Fibroblast of lung (primary cell): ENCODE data around the gene CMTM3.

Source experiments
- EZH2 ChIP-seq: IDR thresholded peaks from 2 replicates; pipeline ENCODE4 v1.5.1; 2012; ENCODE audit warnings: low read length, control low read depth, mild to moderate bottlenecking; ENCODE audit errors: missing control alignments
- TF ChIP-seq, protein P1 (sequence below), 2 donors: IDR thresholded peaks in 1 of 2; conservative IDR thresholded peaks in 1 of 2; 1 replicate in 1 of 2; 2 replicates in 1 of 2; pipeline ENCODE4 v1.5.1; 2011 to 2012; ENCODE audit warnings: low read length in 2 of 2, control low read depth in 1 of 2, inconsistent platforms in 1 of 2, low read depth in 1 of 2, mild to moderate bottlenecking in 1 of 2

DNA sequence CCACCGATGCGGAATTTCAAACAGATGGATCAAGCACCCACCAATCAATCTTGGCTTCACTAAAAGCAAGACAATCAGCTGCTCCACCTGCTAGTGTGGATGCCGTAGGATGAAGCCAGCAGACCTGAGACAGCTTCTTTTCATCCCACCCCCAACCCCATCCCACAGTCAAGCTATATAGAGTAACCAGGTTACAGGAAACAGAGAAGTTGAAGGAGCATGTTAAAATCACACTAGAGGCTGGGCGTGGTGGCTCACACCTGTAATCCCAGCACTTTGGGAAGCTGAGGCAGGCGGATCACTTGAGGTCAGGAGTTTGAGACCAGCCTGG, 54.3 kb downstream of the CMTM3 start:
- TF ChIP-seq EZH2: no peak
- TF ChIP-seq, protein P1, sequence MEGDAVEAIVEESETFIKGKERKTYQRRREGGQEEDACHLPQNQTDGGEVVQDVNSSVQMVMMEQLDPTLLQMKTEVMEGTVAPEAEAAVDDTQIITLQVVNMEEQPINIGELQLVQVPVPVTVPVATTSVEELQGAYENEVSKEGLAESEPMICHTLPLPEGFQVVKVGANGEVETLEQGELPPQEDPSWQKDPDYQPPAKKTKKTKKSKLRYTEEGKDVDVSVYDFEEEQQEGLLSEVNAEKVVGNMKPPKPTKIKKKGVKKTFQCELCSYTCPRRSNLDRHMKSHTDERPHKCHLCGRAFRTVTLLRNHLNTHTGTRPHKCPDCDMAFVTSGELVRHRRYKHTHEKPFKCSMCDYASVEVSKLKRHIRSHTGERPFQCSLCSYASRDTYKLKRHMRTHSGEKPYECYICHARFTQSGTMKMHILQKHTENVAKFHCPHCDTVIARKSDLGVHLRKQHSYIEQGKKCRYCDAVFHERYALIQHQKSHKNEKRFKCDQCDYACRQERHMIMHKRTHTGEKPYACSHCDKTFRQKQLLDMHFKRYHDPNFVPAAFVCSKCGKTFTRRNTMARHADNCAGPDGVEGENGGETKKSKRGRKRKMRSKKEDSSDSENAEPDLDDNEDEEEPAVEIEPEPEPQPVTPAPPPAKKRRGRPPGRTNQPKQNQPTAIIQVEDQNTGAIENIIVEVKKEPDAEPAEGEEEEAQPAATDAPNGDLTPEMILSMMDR (conservative IDR thresholded peaks at IDR 0.05 in 1 of 2, IDR thresholded peaks at IDR 0.05 in 1 of 2; ENCODE audit: low read depth in 1 of 2, low read length in 2 of 2): no peak
